Activated T-cell treated with anti-CD3 and anti-CD28 coated beads, Interleukin-2, amount 50 U/mL, for 72 hours (primary cell): ENCODE measurements around the gene SKAP2. TPM values are rescaled to one million over a fixed set of nuclear protein-coding genes. Genes with fewer than 3 reads are reported as not detected.

Experiments
- ATAC-seq, 2 donors: fragments of 150-1000 bp; cut with Tn5 transposase; replicated peaks in 1 of 2; 2 replicates each; pipeline ENCODE4 v1.10.0; 2021; ENCODE audit warnings: moderate library complexity in 2 of 2, mild to moderate bottlenecking in 1 of 2
- DNase-seq, 2 donors: peaks; one replicate each; pipeline ENCODE4 v3.0.0; 2021 to 2022; ENCODE audit warnings: mixed read lengths in 1 of 2
- H3K27ac Mint-ChIP-seq: one replicate; pipeline ENCODE4 v1.8.0; 2022; ENCODE audit warnings: mild to moderate bottlenecking, moderate library complexity, mixed read lengths
- H3K27me3 Mint-ChIP-seq: one replicate; pipeline ENCODE4 v1.8.0; 2022; ENCODE audit warnings: low read depth, mixed read lengths
- H3K36me3 Mint-ChIP-seq, 2 donors: one replicate each; pipeline ENCODE4 v1.8.0; 2022; ENCODE audit warnings: mixed read lengths in 2 of 2, mild to moderate bottlenecking in 1 of 2; ENCODE audit not compliant: insufficient read depth in 2 of 2
- H3K4me1 Mint-ChIP-seq: one replicate; pipeline ENCODE4 v1.8.0; 2022; ENCODE audit warnings: low read depth, mixed read lengths
- H3K4me3 Mint-ChIP-seq, 2 donors: one replicate each; pipeline ENCODE4 v1.8.0; 2022; ENCODE audit warnings: mild to moderate bottlenecking in 2 of 2, mixed read lengths in 2 of 2, moderate library complexity in 2 of 2
- H3K9me3 Mint-ChIP-seq, 2 donors: one replicate each; pipeline ENCODE4 v1.8.0; 2022; ENCODE audit warnings: mixed read lengths in 2 of 2
- total RNA-seq, 2 donors: library from RNA; stranded (reverse); gene quantifications; one replicate each; pipeline ENCODE4 v1.2.3, GENCODE V29; 2022

SKAP2 gene
- total RNA-seq, 2 donors from 2014 or later, result 9.7 to 22.4 TPM

DNA sequence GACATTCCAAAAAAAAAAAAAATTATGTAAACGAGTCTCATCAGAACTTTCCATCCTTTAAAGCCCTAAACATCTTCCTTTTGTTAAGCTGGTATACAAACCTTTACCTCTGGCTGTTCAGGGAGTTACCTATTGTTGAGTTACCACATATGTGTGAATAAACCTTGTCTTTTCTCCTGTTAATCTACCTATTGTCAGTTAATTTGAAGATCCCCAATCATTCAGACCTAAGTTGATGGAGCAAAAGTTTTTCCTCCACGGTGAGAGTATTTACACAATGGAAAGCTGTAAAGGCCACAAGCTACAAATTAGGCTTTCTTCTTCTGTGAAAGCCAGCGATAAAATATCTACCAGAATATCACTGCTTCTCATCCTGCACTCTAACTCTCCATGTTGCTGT lies 80.3 kb downstream of the SKAP2 start:
- peaks cover 0 to 1% of the 10 kb centered on the region in 2 donors for H3K9me3 Mint-ChIP-seq
- no peaks in the 10 kb centered on the region for H3K27me3 Mint-ChIP-seq
- DNase-seq (no peak), ATAC-seq (no peak)
- H3K27ac Mint-ChIP-seq, result no peak overlapping the region
- no peak overlapping the region for H3K4me3 Mint-ChIP-seq
- no peaks in the 10 kb centered on the region for H3K4me1 Mint-ChIP-seq
- H3K36me3 Mint-ChIP-seq, result no peaks in the 10 kb centered on the region

DNA sequence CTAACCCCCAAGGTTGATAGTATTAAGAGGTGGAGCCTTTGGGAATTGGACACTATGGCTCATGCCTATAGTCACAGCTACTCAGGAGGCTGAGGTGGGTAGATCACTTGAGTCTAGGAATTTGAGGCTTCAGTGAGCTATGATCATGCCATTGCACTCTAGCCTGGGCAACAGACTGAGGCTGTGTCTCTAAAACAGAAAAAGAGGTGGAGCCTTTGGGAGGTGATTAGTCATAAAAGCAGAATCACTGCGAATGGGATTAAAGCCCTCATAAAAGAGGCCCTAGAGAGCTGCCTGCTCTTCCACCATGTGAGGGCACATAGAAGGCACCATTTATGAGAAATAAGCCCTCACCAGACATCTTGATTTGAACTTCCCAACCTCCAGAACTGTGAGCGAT lies 81.9 kb downstream of the SKAP2 start:
- Mint-ChIP-seq H3K27me3 (no peaks in the 10 kb centered on the region), H3K9me3 (peaks cover 0 to 1% of the 10 kb centered on the region in 2 donors), H3K4me1 (no peaks in the 10 kb centered on the region), H3K4me3 (no peak overlapping the region), H3K27ac (no peak overlapping the region), H3K36me3 (no peaks in the 10 kb centered on the region)
- ATAC-seq, result no peak
- DNase-seq, result no peak

DNA sequence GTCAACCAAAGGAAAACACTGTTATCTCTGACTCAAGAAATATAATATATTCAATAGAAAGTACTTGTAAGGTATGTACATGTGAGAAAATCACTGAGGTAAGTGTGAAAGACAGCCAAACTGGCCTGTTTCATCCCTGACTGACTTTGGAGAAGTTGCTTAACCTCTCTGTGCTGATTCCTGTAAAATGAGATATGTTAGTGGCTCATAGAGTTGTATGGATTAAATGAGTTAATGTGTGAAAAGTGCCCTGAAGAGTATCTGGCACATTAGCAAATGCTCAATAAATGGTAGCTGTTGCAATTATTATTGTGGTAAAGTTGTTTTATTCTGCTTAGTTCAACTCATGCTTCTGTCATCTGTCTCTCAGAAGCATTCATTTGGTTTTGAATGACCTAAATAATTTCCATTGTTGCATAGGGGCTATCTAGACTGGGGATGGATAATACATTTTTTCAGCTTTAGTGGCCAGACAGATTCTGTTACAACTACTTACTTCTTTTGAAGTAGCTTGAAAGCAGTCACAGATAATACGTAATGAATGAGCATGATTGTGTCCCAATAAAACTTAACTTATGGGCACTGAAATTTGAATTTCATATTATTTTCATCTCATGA lies 84.3 kb downstream of the SKAP2 start:
- ATAC-seq, result no peak
- Mint-ChIP-seq H3K4me3 (no peak overlapping the region), H3K27me3 (no peaks in the 10 kb centered on the region), H3K27ac (no peak overlapping the region), H3K4me1 (no peaks in the 10 kb centered on the region), H3K36me3 (no peaks in the 10 kb centered on the region), H3K9me3 (peaks cover 0 to 1% of the 10 kb centered on the region in 2 donors)
- no peak for DNase-seq

DNA sequence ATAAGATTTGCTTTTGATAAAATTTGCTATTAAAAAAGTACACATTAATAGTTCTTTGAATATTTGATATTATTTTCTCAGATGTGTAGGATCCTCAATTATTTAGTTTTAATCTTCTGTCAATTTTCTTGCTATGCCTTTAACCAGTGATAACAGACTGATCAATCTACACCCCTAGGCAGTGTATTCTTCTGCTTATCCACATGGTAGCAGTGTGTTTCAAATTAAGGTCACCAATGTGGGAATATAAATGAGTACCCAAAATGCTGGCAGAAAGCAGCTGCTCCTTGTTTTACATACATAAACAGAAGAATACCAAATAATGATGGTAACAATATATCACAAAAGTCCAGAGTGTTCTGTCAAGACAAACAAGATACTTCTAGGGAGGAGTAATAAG lies 87.0 kb downstream of the SKAP2 start:
- ATAC-seq (no peak), DNase-seq (no peak)
- Mint-ChIP-seq H3K36me3 (no peaks in the 10 kb centered on the region), H3K9me3 (no peaks in the 10 kb centered on the region), H3K4me1 (no peaks in the 10 kb centered on the region), H3K4me3 (no peak overlapping the region), H3K27ac (no peak overlapping the region), H3K27me3 (no peaks in the 10 kb centered on the region)

DNA sequence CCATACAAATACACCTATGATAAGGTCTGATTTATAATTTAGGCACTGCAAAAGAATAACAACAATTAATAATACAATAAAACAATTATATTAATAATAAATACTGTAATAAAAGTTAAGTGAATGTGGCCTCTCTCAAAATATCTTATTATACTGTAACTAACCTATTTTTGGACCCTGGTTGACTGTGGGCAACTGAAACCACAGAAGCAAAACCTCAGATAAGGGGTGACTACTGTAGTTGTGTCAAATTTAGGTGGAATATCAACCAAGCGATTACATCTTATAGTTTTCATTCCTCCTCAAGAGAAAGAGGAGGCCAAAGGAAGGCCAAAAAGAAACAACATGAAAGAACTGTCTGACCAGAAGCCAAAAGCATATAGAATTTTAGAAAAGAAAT lies 103.9 kb downstream of the SKAP2 start:
- Mint-ChIP-seq H3K4me1 (no peaks in the 10 kb centered on the region), H3K4me3 (no peak overlapping the region), H3K36me3 (no peaks in the 10 kb centered on the region), H3K9me3 (peaks cover 0 to 2% of the 10 kb centered on the region in 2 donors), H3K27ac (no peak overlapping the region), H3K27me3 (no peaks in the 10 kb centered on the region)
- ATAC-seq, result no peak
- DNase-seq, result no peak

DNA sequence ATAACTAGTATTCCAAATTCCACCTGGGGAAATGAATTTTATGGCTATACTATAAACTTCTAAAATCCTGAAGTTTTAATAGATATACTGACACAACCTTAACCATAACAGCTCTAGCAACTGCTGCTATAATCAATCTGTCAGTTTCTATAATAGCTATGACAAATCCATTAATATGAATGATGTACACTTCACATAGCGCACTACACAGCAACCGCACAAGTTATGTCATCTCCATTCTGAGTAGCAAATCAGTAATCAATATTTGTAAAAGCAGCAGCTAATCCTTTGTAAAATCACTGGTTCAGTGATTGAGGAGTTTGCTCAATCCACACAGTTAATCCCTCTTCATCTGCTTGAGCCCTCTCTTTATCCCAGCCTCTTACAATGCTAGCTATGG lies 105.3 kb downstream of the SKAP2 start:
- H3K9me3 Mint-ChIP-seq, result no peaks in the 10 kb centered on the region
- DNase-seq, result no peak
- no peak for ATAC-seq
- no peaks in the 10 kb centered on the region for H3K4me1 Mint-ChIP-seq
- no peaks in the 10 kb centered on the region for H3K36me3 Mint-ChIP-seq
- H3K4me3 Mint-ChIP-seq, result no peak overlapping the region
- no peak overlapping the region for H3K27ac Mint-ChIP-seq
- H3K27me3 Mint-ChIP-seq, result peaks cover under 1% of the 10 kb centered on the region

DNA sequence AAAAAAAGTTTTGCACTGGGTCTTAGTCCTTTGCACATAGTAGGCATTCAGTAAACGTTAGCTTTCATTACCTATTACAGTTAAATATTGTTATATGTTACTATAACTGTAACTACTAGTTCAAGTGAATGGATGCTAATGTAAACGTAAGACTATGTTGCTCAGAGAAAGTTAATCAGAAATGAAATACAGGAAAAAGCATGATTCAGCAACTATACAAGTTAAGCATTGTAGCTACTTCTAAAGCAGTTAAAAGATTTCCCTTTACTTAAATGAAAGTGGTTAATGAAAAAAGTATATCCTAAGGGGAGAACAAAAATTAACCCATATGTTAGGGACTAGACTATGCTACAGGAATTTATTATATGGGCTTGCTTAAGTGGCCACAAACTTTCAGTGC lies 121.2 kb downstream of the SKAP2 start:
- H3K27me3 Mint-ChIP-seq, result no peaks in the 10 kb centered on the region
- no peaks in the 10 kb centered on the region for H3K9me3 Mint-ChIP-seq
- H3K4me3 Mint-ChIP-seq, result no peak overlapping the region
- ATAC-seq (no peak), DNase-seq (no peak)
- no peaks in the 10 kb centered on the region for H3K36me3 Mint-ChIP-seq
- H3K27ac Mint-ChIP-seq, result no peak overlapping the region
- H3K4me1 Mint-ChIP-seq, result no peaks in the 10 kb centered on the region

DNA sequence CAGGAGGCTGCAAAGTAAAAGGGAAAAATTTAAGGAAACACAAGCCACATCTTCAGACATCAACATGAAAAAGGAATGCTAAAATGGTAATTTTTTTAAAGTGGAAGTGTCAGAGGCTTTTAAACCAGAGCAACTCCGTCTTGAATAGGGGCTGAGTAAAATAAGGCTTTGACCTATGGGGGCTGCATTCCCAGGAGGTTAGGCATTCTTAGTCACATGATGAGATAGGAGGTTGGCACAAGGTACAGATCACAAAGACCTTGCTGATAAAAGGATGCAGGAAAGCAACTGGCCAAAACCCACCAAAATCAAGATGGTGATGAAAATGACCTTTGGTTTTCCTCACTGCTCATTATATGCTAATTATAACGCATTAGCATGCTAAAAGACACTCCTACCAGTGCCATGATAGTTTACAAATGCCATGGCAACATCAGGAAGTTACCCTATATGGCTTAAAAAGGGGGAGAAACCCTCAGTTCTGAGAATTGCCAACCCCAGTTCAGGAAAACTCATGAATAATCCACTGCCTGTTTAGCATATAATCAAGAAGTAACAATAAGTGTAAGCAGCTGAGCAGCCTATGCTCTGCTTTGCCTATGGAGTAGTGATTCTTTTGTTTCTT lies 128.3 kb downstream of the SKAP2 start:
- H3K36me3 Mint-ChIP-seq, result no peaks in the 10 kb centered on the region
- no peaks in the 10 kb centered on the region for H3K4me1 Mint-ChIP-seq
- H3K9me3 Mint-ChIP-seq, result peaks cover 0 to 2% of the 10 kb centered on the region in 2 donors
- DNase-seq (no peak), ATAC-seq (no peak)
- no peak overlapping the region for H3K4me3 Mint-ChIP-seq
- no peak overlapping the region for H3K27ac Mint-ChIP-seq
- H3K27me3 Mint-ChIP-seq, result no peaks in the 10 kb centered on the region

DNA sequence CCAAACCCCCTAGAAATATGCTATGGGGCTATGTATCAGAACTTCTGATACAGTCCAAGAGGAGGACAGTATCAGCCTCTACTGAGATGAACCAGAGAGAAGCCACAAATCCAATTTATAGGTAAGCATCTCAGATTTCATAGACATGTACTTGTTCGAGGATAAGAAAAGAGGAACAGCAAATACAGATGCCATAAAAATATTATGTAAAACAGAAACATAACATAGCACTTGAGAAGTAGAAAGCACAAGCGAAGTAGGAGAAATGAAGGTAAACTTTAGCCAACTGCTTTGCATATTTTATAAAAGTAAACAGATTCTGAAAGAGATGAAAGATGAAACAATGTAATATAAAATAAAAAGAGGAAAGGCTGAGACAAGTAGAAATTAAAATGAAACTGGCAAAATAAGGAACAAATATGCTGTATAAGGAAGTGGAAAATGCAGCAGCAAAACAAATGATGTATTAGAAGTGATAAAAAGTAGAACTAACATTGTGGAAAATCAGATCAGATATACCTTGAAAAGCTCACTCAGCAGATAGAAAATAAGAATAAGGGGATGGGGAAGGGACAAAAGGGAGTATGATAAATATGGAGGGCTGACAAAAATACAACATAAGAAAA lies 135.1 kb downstream of the SKAP2 start:
- no peak for DNase-seq
- H3K27ac Mint-ChIP-seq, result no peak overlapping the region
- ATAC-seq, result no peak
- H3K36me3 Mint-ChIP-seq, result no peaks in the 10 kb centered on the region
- no peaks in the 10 kb centered on the region for H3K4me1 Mint-ChIP-seq
- H3K9me3 Mint-ChIP-seq, result peaks cover 0 to 2% of the 10 kb centered on the region in 2 donors
- no peaks in the 10 kb centered on the region for H3K27me3 Mint-ChIP-seq
- no peak overlapping the region for H3K4me3 Mint-ChIP-seq

DNA sequence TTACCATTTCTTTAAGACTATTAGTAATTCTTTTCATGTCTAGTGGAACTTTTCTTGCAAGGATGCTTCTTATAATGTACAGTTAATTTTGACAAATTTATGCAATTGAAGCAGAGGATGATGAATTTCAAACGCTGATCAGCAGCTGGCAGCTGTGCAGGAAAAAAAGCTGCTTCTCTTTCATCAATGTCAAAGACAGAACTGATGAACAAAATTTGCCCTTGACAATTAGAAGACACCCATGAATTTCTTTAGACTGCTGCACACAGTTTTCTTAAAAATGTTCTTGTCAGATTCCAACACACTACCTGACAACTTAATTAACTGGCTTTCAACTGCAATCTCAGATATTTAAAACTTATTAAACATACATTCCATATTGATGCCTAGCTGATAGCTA lies 138.3 kb downstream of the SKAP2 start:
- Mint-ChIP-seq H3K27ac (no peak overlapping the region), H3K9me3 (no peaks in the 10 kb centered on the region), H3K4me1 (no peaks in the 10 kb centered on the region), H3K27me3 (no peaks in the 10 kb centered on the region), H3K36me3 (no peaks in the 10 kb centered on the region), H3K4me3 (no peak overlapping the region)
- ATAC-seq (no peak), DNase-seq (no peak)

DNA sequence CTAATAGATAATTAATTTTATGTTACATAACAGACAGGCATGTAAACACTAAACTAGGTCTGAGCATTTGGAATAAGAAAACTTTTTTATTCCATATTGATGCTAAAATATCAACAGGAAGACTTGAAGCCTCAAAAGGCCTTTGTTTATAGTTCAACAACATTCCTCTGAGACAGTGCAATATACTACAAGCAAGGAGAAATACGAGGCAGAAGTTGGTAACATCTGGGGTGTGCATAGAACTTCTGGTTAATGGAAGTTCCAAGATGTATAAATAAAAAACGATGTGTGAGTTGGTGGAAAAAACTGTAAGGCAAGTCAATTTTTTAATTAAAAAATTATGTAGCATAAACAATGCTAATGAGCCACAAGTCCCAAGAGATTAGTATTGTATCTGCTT lies 139.6 kb downstream of the SKAP2 start:
- Mint-ChIP-seq H3K4me1 (no peaks in the 10 kb centered on the region), H3K9me3 (no peaks in the 10 kb centered on the region), H3K27me3 (no peaks in the 10 kb centered on the region), H3K36me3 (peaks cover 0 to 2% of the 10 kb centered on the region in 2 donors), H3K27ac (no peak overlapping the region), H3K4me3 (no peak overlapping the region)
- ATAC-seq, result no peak
- no peak for DNase-seq

DNA sequence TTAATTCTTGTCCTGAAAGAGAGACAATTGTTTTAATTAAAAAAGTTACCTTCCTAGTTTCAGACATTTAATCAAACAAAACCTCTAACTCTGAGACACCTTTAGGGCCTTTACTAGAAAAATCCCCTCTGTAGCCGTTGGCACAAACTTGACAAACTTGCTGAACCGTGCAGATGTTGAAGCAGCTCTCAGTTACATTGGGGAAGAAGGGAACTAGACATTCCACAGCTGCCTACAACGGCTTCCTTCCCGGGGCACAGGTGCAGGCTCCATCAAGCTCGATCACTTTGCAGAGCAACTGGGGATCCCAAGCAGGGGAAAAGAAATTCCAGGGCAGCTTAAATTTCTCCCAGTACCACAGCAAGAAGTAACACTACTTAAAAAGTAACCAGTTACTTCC lies 141.3 kb downstream of the SKAP2 start:
- peaks cover 0 to 2% of the 10 kb centered on the region in 2 donors for H3K36me3 Mint-ChIP-seq
- no peak overlapping the region for H3K4me3 Mint-ChIP-seq
- no peaks in the 10 kb centered on the region for H3K9me3 Mint-ChIP-seq
- DNase-seq (no peak), ATAC-seq (no peak)
- no peaks in the 10 kb centered on the region for H3K27me3 Mint-ChIP-seq
- no peaks in the 10 kb centered on the region for H3K4me1 Mint-ChIP-seq
- no peak overlapping the region for H3K27ac Mint-ChIP-seq

DNA sequence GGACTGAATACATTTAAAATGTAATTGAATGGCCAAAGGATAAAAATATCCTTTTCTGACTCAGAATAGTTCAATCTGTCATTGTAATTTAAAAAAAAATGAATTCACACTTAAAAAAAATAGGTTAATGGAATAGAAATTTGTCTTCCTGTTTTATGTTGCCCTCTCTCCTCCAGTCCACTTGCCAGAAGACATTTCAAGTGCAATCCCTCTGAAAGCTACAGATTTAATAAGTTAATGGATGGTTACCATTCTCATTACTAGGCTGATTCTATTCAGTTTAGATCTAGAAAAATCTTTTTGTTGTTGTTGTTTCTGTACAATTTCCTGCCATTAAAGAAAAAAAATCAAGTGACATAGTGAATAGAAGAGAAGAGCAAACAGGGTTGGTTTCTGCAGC lies 142.9 kb downstream of the SKAP2 start:
- DNase-seq (no peak), ATAC-seq (no peak)
- Mint-ChIP-seq H3K27me3 (no peaks in the 10 kb centered on the region), H3K4me3 (no peak overlapping the region), H3K36me3 (peaks cover 0 to 2% of the 10 kb centered on the region in 2 donors), H3K4me1 (no peaks in the 10 kb centered on the region), H3K9me3 (no peaks in the 10 kb centered on the region), H3K27ac (no peak overlapping the region)

DNA sequence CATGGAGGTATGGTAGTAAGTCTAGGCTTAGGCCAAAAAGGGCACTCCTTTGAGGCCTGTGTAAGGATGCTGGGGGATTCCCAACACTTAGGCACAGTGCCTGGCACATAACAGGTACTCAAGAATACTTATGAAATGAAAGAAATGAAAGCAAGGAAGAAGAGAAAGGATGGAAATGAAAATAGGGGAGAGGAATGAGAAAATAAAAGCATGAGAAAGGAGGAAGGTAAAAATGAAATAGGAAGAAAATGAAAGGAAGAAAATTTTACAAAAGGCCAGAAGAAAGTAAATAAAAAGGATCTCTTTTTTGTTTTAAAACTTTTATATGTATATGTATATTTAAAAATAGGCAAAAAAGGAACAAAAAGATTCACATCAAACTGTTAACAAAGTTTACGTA lies 146.3 kb downstream of the SKAP2 start:
- peaks cover 0 to 2% of the 10 kb centered on the region in 2 donors for H3K36me3 Mint-ChIP-seq
- DNase-seq, result no peak
- H3K27ac Mint-ChIP-seq, result no peak overlapping the region
- no peak for ATAC-seq
- H3K27me3 Mint-ChIP-seq, result no peaks in the 10 kb centered on the region
- no peaks in the 10 kb centered on the region for H3K9me3 Mint-ChIP-seq
- no peaks in the 10 kb centered on the region for H3K4me1 Mint-ChIP-seq
- no peak overlapping the region for H3K4me3 Mint-ChIP-seq
